ENCODE measurements around the gene GPR160.

DNA sequence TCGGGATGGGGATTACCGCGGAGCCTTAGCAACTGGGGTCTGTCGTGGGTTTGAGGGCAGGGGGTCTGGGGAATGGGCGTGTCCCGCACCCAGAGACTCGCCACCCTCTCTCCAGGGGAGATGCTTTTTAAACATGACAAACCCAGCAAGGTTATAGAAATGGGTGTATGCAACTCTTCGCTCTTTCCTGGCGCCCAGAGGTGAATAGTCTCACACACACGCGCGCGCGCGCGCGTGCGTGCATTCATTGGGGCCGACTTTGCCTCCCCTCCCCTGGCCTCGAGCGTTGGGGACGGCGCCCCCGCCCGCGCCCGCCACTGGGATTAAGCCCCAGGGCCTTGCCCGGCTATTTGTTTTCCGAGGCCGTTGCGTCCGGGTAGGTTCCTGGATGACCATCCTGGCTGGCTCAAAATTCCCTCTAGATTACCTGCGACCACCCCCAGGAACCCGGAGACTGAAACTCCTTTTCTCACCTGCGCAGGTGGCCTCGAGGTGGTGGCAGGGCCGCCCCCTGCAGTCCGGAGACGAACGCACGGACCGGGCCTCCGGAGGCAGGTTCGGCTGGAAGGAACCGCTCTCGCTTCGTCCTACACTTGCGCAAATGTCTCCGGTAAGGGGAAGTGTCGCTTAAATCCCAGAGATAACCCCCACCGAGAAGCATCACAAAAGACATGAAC is 777 bp downstream of the GPR160 start:
- TF ChIP-seq GATA3 (IDR thresholded peaks at IDR 0.05; ENCODE audit: low read depth, low read length) (no peak), GATA2 (IDR thresholded peaks at IDR 0.05; ENCODE audit: low read depth, low read length) (no peak)

Data from SH-SY5Y (cell line).